Stimulated activated CD8-positive, alpha-beta memory T cell treated with anti-CD3 and anti-CD28 coated beads, Interleukin-15, amount 100 ng/mL, for 24 hours (primary cell): Measurements from ENCODE around the gene G6PC2.
"Not testable (repeated sequence)": the region's sequence is repeated elsewhere in the genome, so short reads cannot be mapped to it uniquely, and the experiment has no call there.

ENCODE experiments used
- DNase-seq: peaks from one replicate; pipeline ENCODE4 v3.0.0-alpha.2; 2020; ENCODE audit warnings: low read depth

G6PC2 gene

GRCh38 chr2:168901003-168901402 is at the start of gene G6PC2:
G6PC2 (plus strand) TSS chr2:168901291; CDS start chr2:168901332, 41 bp downstream.
- DNase-seq = no peak

DNA sequence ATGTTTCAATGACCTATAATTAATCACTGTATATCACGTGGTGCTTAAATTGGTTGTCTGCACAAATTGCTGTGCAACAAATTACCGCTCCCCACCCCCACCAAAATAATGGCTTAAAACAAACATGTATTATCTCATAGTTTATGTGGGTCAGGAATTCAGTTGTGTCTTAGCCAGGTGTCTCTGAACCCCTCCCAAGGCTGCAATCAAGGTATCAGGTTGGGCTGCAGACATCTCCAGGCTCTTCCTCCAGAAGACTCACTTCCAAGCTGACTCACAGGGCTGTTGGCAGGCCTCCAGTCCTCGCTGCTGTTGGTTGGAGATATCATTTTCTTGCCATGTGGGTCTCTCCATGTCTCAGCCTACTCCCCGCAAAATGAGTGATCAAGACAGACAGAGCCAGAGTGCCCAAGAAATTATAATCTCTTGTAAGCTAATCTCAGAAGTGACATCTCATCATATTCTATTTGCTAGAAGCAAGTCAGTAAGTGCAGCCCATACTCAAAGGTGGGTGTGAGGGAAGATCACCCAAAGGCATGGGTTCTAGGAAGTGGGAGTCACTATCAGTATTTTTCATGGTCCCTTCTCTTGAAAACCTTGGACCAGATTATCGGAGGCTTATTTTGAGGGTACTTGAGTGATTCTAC is 49.3 kb upstream of the G6PC2 start:
- no peak for DNase-seq

- DNase-seq = no peak
These were observed 48.6 kb upstream of the G6PC2 start for GRCh38 chr2:168852481-168852880.

- no peak for DNase-seq
These were observed 47.6 kb upstream of the G6PC2 start for GRCh38 chr2:168853471-168853870.

DNA sequence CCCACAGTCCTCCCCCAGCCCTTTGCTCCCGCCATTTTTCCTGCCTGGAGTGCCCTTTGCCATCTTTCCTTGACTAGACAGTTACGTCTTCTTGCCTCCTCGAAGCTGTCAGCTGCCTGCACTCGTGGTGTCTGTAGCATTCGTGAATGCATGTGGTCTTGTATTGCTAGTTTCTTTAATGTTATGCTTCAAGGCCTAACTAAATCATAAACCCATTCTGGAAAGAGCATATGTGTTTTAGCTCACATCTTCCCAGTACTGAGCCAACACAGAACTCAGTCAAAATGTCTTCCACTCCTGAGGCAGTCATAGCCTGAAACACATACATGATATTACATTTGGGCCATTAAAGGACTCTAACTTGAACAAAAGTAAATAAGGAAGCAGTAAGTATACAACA is 46.4 kb upstream of the G6PC2 start:
- DNase-seq = no peak

DNA sequence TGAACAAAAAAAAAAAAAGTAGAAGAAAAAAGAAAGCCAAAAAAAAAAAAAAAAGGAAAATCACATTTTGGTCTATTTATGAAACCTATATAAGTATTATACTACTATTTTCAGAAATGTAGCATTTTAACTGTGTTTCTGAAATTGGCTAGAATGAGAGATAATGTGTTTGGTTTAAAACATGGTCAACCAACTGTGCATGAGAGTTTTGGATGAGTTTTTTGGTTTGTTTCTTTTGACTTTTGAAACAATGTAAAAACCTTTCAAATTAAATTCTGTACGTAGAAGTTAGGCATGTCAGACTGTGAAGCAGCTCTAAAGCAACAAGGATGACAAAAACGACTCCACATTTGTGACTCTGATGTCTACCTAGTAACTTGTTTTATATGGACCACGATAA is 45.5 kb upstream of the G6PC2 start:
- no peak for DNase-seq

GRCh38 chr2:168858146-168858545 is 42.9 kb upstream of the G6PC2 start:
- no peak for DNase-seq

GRCh38 chr2:168867164-168867563 is 33.9 kb upstream of the G6PC2 start:
- not testable (repeated sequence) for DNase-seq

- not testable (repeated sequence) for DNase-seq
These were observed 30.7 kb upstream of the G6PC2 start for GRCh38 chr2:168870369-168870768.

DNA sequence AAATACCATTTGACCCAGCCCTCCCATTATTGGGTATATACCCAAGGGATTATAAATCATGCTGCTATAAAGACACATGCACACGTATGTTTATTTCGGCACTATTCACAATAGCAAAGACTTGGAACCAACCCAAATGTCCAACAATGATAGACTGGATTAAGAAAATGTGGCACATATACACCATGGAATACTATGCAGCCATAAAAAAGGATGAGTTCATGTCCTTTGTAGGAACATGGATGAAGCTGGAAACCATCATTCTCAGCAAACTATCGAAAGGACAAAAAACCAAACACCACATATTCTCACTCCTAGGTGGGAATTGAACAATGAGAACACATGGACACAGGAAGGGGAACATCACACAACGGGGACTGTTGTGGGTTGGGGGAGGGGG is 30.3 kb upstream of the G6PC2 start:
- not testable (repeated sequence) for DNase-seq

GRCh38 chr2:168874368-168875054 is 26.6 kb upstream of the G6PC2 start:
- no peak for DNase-seq

- not testable (repeated sequence) for DNase-seq
These were observed 18.9 kb upstream of the G6PC2 start for GRCh38 chr2:168882163-168882562.

DNA sequence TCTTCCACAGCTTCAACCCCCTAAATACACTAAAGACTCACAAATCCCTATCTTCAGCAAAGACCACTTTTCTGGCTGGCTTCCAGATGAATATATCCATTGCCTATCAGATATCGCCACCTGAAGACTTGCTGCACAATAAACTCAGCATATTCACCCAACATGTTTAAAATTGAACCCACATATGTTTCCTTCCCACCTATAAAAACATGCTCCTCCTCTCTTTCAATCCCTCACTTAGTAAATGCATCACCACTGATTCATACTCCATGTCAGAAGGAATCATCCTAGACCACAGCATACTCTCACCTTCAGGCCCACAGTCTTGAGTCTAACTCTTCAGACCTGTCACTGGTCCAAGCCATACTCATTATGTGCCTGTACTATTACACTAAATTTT is 16.1 kb upstream of the G6PC2 start:
- DNase-seq = no peak

DNA sequence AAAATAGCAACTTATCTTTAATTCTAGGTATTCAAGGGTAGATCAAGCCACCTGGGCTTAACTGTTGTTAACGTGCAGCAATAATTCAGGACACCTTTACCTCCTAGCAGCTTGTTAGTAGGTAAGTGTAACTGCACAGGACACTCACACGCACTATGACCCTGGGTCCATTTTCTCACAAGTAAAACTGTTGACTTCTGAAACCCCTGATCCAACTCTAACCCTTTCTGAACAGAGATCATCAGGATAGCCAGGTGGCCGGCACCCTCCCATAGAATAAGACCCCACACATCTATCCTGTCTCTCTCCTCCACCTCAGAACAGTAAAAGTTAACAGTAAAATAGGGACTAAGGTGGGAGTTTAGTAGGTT is 11.5 kb upstream of the G6PC2 start:
- no peak for DNase-seq

DNA sequence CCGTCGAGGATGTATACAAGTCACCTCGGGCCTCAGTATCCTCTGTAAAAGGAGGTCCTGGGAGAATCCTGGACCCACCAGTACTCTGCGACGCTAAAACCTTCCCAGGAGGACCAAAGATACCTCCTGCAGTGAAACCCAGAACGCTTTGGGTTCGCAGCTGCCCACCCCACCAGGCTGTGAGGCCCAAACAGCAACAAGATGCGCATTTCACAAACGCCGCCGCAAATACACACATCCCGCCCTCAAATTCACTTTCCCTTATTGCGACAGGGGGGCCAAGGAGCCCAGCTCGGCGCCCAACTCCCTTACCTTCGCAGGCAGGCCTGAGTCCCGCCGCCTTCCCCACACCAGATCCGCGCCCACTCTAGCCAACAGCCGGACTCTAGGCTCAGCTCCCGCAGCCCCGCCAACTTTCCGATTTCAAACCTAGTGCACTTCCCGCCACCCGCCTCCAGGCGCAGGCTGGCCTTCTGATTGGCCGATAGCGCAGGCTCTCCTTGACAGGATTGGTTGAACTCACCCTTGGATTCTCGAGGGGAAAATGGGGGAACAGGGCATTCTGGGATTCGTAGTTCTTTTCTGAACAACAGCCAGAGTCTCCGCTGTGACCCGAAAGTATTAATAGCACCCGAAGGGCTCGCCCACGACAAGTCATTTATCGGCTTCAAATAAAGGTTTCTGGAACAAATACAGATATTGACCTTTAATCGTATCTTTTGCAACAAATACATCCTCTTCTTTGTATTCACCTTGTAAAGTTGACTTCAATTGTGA is 10.9 kb upstream of the G6PC2 start, which contains the start of gene SPC25:
Gene SPC25 (minus strand): TSS at position 425 of the 777 bp plus-strand sequence. CDS start 911 bp downstream, outside the sequence.
- DNase-seq = peak; percentile 59

- DNase-seq = no peak
These were observed 8.8 kb upstream of the G6PC2 start for GRCh38 chr2:168892327-168892726.

GRCh38 chr2:168894101-168894500 is 7.0 kb upstream of the G6PC2 start:
- no peak for DNase-seq

DNA sequence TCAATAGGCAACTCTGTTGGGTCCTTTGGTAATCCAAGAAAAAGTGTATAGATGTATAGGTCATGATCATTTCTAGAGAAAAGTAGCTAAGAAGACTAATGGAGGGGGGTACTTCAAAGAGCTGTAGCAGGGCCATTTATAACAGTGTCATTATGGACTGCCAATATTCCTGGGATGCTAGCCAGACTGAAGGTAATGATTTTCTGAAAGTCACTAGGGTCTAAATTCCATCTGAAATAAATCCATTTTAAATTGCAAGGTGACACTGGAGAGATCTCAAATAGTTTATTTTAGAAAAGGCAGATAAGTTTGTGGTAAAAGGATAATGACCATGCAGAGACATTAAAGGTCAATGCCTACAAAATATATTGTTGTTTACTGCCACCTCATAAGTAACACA is 6.4 kb upstream of the G6PC2 start:
- no peak for DNase-seq

DNA sequence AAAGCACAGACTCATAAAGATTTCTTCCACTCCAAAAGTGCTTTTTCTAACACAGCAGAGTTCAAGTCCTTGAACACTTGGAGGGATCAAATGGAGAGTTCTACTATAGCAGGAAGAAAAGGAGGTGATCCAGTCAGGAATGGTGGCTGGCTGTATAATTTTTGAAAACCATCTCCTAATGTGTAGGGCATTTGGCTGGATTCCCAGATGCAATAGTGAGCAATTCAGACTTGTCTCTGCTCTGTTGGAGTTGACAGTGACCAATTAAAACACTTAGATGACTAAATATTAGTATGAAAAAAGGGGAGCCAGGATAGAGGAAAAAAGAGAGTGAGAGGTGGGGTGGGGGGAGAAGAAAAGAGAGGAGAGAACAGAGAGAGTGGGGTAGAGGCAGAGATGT is 5.3 kb upstream of the G6PC2 start:
- DNase-seq = no peak

GRCh38 chr2:168896783-168897182 is 4.3 kb upstream of the G6PC2 start:
- no peak for DNase-seq

GRCh38 chr2:168897449-168897848 is 3.6 kb upstream of the G6PC2 start:
- no peak for DNase-seq

DNA sequence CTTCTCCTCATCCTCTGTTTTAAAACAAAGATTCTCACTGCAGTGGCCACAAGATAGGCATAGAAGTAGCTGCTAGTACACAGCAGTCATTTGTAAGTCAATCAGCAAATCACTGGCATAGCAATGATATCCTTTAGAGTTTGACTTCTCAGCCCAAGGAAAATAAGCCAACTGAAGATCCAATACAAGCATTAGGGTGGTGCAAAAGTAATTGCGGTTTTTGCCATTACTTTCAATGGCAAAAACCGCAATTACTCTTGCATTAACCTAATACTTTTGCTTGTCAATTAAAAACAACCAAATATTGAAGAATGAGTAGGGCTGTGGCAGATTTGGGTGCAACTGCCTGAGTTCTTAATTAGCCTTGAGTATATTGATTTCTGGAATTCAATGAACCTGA is 2.8 kb downstream of the G6PC2 start:
- DNase-seq = no peak

DNA sequence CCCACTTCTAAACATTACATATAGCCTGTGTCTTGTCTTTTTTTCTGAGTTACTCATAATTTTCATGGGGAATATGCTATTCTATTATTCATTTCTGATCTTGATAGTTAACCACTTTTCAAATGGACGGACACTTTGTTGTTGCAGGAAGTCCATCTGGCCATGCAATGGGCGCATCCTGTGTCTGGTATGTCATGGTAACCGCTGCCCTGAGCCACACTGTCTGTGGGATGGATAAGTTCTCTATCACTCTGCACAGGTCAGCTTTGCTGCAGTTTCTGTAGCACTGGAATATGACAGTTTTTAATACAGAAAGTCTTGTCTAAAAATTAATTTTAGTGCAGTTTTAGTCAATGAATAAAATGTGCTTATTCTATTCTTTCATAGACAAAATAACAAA is 3.3 kb downstream of the G6PC2 start:
- no peak for DNase-seq
